Body of pancreas (tissue), 4 donors: Measurements from ENCODE around the gene KLHL36. TPM values are rescaled to one million over a fixed set of nuclear protein-coding genes. Genes with fewer than 3 reads are reported as not detected.

Experiments used
- ATAC-seq: fragments of 150-250 bp; one replicate; pipeline ENCODE4 v1.9.1; 2016
- DNase-seq, 4 donors: peaks; one replicate each; pipeline ENCODE4 v3.0.0-alpha.2; 2019
- H3K27ac ChIP-seq, 4 donors: fragments of 200-600 bp; sonication (generic); 1 replicate in 3 of 4; 2 replicates in 1 of 4; pipeline versions ENCODE4 v1.5.1 to v1.6.1; 2016 to 2019; ENCODE audit warnings: mild to moderate bottlenecking in 1 of 4, mixed read lengths in 1 of 4, moderate library complexity in 1 of 4
- H3K27me3 ChIP-seq, 2 donors: fragments of 200-600 bp; sonication (generic); one replicate each; pipeline ENCODE4 v1.6.0; 2016; ENCODE audit warnings: mild to moderate bottlenecking in 1 of 2
- H3K36me3 ChIP-seq, 2 donors: fragments of 200-600 bp; sonication (generic); replicated peaks in 1 of 2; 2 replicates each; pipeline ENCODE4 v1.5.1; 2016; ENCODE audit warnings: low read depth in 2 of 2; ENCODE audit not compliant: insufficient read depth in 1 of 2
- H3K4me1 ChIP-seq: fragments of 200-600 bp; sonication (generic); one replicate; pipeline ENCODE4 v1.6.0; 2016
- H3K4me3 ChIP-seq, 2 donors: fragments of 200-600 bp; sonication (generic); 1 replicate in 1 of 2; 2 replicates in 1 of 2; pipeline ENCODE4 v1.5.1; 2016 to 2019
- H3K9me3 ChIP-seq, 3 donors: fragments of 200-600 bp; sonication (generic); 1 replicate in 2 of 3; 2 replicates in 1 of 3; pipeline ENCODE4 v1.5.1; 2016
- POLR2A ChIP-seq, 3 donors: fragments of 450-650 bp; IDR thresholded peaks; one replicate each; pipeline ENCODE4 v1.6.1; 2016; ENCODE audit warnings: antibody characterized with exemption in 3 of 3, mild to moderate bottlenecking in 2 of 3
- WGBS, 2 donors: methylation state at CpG; one replicate each; pipeline ENCODE4 v1.1.5; 2017; 5-methylcytosine and 5-hydroxymethylcytosine counted together
- intact Hi-C: fragments of 100-400 bp; cut with DNase I; formaldehyde crosslinking; loops from one replicate; pipeline ENCODE4 v1.15.1; 2023
- total RNA-seq, 2 donors: library from RNA; depleted of rRNA; stranded (reverse); fragments of >200 nt; gene quantifications; one replicate each; pipeline ENCODE4 v1.1.0, GENCODE V29; 2016
- TF ChIP-seq, protein P1 (sequence below), 7 experiments: fragments of 450-650 bp in 4 of 7; fragments of 200-600 bp in 3 of 7; sonication (generic) in 3 of 7; IDR thresholded peaks; one replicate each; pipeline ENCODE4 v1.5.1; 2016 to 2019; ENCODE audit warnings: antibody characterized with exemption in 7 of 7

Gene KLHL36
- total RNA-seq, 2 donors from 2014 or later, result 39.7 to 50.8 TPM

DNA sequence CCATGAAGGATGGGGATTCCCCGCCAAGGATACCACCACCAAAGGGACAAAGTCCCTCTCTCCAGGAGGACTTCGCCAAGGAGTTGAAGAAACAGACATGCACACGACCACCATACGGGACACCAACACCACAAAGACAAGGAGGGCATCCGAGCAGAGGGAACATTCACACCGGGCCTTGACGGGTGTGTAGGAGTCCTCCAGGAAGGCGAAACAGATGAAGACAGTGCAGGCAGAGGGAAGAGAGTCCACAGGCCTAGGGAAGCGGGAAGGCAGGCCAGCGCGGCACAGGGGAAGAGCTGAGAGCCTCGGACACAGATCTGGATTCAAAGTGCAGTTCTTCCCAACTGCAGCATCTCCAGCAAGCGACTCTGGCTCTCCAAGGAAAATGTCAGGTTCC is 41.2 kb upstream of the KLHL36 start:
- no peaks in the 10 kb centered on the region for H3K36me3 ChIP-seq
- no peak for DNase-seq
- H3K27me3 ChIP-seq, result no peaks in the 10 kb centered on the region
- H3K4me1 ChIP-seq, result no peaks in the 10 kb centered on the region
- ATAC-seq, result no peak
- no peak for TF ChIP-seq POLR2A (IDR thresholded peaks at IDR 0.05)
- TF ChIP-seq, protein P1, sequence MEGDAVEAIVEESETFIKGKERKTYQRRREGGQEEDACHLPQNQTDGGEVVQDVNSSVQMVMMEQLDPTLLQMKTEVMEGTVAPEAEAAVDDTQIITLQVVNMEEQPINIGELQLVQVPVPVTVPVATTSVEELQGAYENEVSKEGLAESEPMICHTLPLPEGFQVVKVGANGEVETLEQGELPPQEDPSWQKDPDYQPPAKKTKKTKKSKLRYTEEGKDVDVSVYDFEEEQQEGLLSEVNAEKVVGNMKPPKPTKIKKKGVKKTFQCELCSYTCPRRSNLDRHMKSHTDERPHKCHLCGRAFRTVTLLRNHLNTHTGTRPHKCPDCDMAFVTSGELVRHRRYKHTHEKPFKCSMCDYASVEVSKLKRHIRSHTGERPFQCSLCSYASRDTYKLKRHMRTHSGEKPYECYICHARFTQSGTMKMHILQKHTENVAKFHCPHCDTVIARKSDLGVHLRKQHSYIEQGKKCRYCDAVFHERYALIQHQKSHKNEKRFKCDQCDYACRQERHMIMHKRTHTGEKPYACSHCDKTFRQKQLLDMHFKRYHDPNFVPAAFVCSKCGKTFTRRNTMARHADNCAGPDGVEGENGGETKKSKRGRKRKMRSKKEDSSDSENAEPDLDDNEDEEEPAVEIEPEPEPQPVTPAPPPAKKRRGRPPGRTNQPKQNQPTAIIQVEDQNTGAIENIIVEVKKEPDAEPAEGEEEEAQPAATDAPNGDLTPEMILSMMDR (IDR thresholded peaks at IDR 0.05), result no peak
- intact Hi-C loops, result no loop called here
- no peak overlapping the region for H3K4me3 ChIP-seq
- WGBS, 2 donors, result 95% methylated on average over 13 of the region's 13 CpGs
- no peaks in the 10 kb centered on the region for H3K9me3 ChIP-seq
- H3K27ac ChIP-seq, result no peak overlapping the region

DNA sequence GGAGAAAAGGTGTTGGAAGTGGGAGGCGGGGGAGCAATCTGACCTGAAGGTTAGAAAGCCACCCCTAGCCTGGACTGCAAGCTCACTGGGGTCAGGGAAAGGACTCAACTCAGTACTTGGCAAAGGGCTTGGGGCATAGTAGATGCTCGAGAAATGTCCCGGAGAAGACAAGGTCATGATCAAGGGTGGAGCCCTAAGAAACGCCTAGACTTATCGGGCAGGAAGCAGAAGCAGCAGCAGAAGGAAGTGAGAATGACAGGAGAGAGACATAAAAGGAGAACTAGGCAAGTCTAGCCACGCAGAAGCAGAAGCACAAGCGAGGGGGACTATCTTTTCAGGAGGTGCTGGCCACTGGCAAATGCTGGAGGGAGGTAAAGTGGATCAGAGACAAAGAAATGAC is 40.6 kb upstream of the KLHL36 start:
- ATAC-seq (no peak), DNase-seq (peak in 1 of 4 donors; percentile 56)
- H3K27ac ChIP-seq, result no peak overlapping the region
- no peaks in the 10 kb centered on the region for H3K4me1 ChIP-seq
- no peak overlapping the region for H3K4me3 ChIP-seq
- no peaks in the 10 kb centered on the region for H3K9me3 ChIP-seq
- H3K36me3 ChIP-seq, result no peaks in the 10 kb centered on the region
- intact Hi-C loops, result no loop called here
- H3K27me3 ChIP-seq, result no peaks in the 10 kb centered on the region
- 65 to 73% methylated on average over 7 of the region's 7 CpGs for WGBS, 2 donors
- peak in 1 of 3 donors; percentile 21 for TF ChIP-seq POLR2A (IDR thresholded peaks at IDR 0.05)
- TF ChIP-seq, protein P1 (IDR thresholded peaks at IDR 0.05), result no peak

DNA sequence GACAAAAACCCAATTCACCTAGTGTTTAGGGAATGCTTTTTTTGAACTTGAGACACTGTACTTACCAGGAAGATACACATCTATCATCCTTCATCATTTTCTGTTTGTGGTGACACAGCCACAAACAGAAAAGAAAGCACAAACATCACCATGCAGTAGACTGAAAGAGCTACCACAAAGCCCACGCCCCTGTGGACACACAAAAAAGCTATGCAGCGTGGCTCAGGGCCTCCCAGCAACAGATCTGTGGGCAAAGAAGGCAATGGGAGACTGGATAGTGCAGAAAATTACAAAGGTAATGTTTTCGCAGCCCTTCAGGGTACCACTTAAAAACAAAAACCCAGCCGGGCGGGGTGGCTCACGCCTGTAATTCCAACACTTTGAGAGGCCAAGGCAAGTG is 40.0 kb upstream of the KLHL36 start:
- TF ChIP-seq POLR2A (IDR thresholded peaks at IDR 0.05), result no peak
- TF ChIP-seq, protein P1 (IDR thresholded peaks at IDR 0.05), result no peak
- Histone ChIP-seq H3K36me3 (no peaks in the 10 kb centered on the region), H3K4me3 (no peak overlapping the region), H3K27ac (peak overlapping the region in 1 of 4 donors; percentile 34), H3K27me3 (no peaks in the 10 kb centered on the region), H3K9me3 (no peaks in the 10 kb centered on the region), H3K4me1 (no peaks in the 10 kb centered on the region)
- WGBS, 2 donors, result 79 to 85% methylated on average over 6 of the region's 6 CpGs
- DNase-seq (no peak), ATAC-seq (no peak)
- intact Hi-C loops, result no loop called here

DNA sequence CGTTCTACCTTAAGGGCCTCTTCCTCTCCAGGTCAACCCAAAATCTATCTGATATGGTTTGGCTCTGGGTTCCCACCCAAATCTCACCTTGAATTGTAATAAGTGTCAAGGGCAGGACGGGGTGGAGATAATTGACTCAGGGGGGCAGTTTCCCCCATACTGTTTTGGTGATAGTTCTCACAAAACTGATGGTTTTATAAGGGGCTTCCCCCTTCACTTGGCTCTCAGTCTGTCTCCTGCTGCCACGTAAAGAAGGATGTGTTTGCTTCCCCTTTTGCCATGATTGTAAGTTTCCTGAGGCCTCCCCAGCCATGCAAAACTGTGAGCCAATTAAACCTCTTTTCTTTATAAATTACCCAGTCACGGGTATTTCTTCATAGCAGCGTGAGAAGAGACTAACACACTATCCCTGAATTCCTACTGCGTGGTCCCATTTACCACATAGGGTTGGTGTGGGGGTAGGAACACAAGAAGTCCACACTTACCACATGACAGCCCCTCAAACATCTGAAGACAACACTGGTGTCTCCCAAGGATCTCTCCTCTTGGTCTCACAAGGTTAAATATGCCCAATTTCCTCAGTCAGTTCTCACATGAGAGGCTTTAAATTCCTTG is 38.6 kb upstream of the KLHL36 start:
- DNase-seq (no peak), ATAC-seq (no peak)
- no peak overlapping the region for H3K27ac ChIP-seq
- no peaks in the 10 kb centered on the region for H3K4me1 ChIP-seq
- intact Hi-C loops, result no loop called here
- H3K27me3 ChIP-seq, result no peaks in the 10 kb centered on the region
- H3K4me3 ChIP-seq, result no peak overlapping the region
- no peaks in the 10 kb centered on the region for H3K9me3 ChIP-seq
- TF ChIP-seq, protein P1 (IDR thresholded peaks at IDR 0.05), result no peak
- TF ChIP-seq POLR2A (IDR thresholded peaks at IDR 0.05), result no peak
- H3K36me3 ChIP-seq, result no peaks in the 10 kb centered on the region
- WGBS, 2 donors, result 70 to 79% methylated on average over 6 of the region's 6 CpGs

DNA sequence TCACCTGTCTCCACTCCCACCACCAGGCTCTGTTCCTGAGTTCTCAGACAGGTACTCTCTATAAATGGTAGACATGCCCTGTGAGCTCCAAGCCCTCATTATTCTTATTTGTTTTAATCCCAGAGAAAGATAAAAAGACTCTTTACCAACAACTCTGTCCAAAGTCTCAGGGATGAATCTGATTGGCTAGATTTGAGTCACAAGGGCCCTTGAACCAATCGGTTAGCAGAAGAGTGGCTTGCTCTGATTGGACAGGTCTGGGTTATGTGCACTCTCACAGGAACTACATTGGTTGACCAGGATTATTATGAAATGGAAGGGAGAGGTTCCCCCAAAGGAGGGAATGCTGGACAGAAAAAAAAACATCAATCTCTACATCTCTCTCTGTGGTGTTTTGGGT is 37.9 kb upstream of the KLHL36 start:
- H3K27ac ChIP-seq, result no peak overlapping the region
- H3K4me3 ChIP-seq, result no peak overlapping the region
- DNase-seq, result no peak
- no peaks in the 10 kb centered on the region for H3K4me1 ChIP-seq
- H3K36me3 ChIP-seq, result no peaks in the 10 kb centered on the region
- no peaks in the 10 kb centered on the region for H3K27me3 ChIP-seq
- TF ChIP-seq POLR2A (IDR thresholded peaks at IDR 0.05), result no peak
- TF ChIP-seq, protein P1 (IDR thresholded peaks at IDR 0.05), result no peak
- H3K9me3 ChIP-seq, result no peaks in the 10 kb centered on the region
- 80 to 91% methylated on average over 1 of the region's 1 CpG for WGBS, 2 donors
- no peak for ATAC-seq
- intact Hi-C loops, result no loop called here
